ENCODE data around the gene PRC1.

Gene PRC1

GRCh38 chr15:90989040-90989768 lies 5.1 kb downstream of the PRC1 start:
- no peak for DNase-seq

DNA sequence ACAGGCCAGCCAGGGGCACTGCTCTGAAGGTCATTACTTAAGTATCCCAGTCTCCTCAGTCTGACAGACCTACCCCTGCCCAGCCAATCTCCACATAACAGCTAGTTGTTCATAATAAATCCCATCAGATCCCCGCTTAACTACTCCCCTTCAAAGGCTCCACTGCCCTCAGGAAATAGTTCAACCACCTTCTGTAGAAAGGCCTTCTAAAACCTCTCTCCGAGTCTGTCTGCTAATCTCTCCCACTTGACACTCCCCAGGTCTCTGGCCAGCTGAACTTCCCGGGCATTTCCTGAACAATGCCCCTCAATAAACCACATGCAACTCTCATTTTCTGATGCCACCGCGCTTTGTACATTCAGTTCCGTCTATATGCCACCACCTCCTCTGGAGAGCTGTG lies 6.0 kb downstream of the PRC1 start:
- DNase-seq, result no peak

DNA sequence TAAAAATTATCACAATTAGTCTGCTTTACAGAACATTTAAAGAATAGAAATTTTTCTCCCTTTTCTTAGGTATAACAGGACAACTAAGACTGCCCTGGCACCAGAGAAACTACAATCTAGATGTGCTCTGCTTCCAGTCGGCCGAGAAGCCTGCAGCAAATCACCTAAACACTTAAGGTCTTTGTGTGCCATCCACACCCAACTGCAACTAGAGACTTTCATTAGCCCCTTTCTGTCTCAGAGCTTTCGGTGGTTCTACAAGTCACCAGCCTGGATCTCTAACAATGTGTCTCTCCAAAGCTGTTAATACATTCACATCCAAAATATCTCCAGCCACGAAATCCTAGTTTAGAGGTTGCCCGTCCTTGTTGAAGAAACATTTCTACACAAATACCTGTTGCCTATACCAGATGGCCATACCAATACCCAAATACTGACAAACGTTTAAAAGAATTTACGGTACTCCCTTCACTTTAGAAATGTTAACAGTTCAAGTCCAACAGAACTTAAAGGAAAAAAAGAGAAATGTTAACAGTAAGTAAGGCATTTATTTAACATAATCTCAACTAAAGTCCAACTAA lies 6.7 kb downstream of the PRC1 start:
- peak; percentile 9 for DNase-seq

GRCh38 chr15:90986790-90987507 lies 7.4 kb downstream of the PRC1 start:
- no peak for DNase-seq

DNA sequence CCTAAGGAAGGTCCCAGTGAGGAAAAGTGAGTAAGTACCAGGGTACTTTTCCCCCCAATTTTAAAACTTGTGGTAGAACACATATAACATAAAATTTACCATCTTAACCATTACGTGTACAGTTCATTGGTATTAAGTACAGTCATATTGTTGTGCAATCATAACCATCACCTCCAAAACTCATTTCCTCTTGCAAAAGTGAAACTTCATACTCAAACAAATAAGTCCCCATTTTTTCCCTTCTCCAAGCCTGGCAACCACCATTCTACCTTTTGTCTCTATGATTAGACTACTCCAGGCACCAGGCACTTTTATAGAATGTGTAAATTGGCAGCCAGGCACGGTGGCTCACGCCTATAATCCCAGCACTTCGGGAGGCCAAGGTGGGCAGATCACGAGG lies 12.2 kb downstream of the PRC1 start:
- no peak for DNase-seq

- no peak for DNase-seq
Observed at GRCh38 chr15:90981681-90982080, 12.7 kb downstream of the PRC1 start.

- DNase-seq, result no peak
Observed at GRCh38 chr15:90979582-90979981, 14.8 kb downstream of the PRC1 start.

GRCh38 chr15:90974216-90974615 lies 20.1 kb downstream of the PRC1 start:
- no peak for DNase-seq

DNA sequence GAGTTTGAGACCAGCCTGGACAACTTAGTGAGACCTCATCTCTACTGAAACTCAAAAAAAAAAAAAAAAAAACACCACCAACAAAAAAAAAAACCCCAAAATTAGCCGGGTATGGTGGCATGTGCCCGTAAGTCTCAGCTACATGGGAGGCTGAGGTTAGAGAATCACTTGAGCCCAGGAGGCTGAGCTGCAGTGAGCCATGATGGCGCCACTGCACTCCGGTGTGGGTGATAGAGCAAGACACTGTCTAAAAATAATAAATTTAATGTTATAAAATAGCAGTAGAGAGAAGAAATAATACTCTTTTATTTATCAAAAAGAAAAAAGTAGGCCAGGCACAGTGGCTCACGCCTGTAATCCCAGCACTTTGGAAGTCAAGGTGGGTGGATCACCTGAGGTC lies 22.2 kb downstream of the PRC1 start:
- no peak for DNase-seq

DNA sequence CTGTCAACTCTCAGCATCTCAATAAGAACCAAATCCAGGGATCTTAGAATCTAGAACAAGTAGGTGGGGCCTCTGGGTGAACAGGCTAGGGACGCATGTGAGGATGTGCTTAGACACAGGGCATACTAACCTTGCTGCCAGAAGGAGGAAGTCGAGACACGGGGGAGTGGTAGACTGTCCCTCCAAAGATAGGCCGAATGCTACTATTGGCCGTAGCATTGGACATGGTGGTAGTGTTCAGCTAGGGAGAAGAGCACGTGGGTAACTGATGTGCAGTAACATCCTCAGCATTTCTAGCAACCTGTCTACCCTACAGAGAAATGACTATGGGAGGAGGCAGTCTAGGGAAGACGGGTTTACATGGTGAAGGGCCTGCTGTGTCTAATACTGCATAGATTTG lies 24.1 kb downstream of the PRC1 start:
- no peak for DNase-seq

GRCh38 chr15:90968434-90968833 lies 25.9 kb downstream of the PRC1 start:
- no peak for DNase-seq

GRCh38 chr15:90967206-90967605 lies 27.1 kb downstream of the PRC1 start:
- DNase-seq, result no peak

DNA sequence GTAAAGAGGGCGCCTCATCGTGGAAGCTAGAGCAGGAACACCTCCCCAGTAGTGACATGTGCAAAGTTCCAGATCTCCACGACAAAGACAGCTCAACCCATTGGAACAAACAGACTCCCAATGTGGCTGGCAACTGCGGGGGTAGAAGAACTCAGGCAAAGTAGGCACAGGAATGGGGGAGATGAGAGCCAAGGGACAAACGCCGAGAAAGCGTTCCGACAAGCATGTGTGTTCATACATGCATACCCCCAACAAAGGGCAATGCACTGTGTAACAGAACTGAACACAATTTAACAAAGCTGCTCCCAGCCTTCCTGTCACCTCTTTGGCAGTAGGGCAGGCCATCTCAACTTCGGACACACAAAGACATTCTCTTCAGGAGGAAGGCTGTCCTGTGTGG lies 28.1 kb downstream of the PRC1 start:
- DNase-seq, result no peak

GRCh38 chr15:90962021-90962420 lies 32.3 kb downstream of the PRC1 start:
- DNase-seq, result no peak

- no peak for DNase-seq
Observed at GRCh38 chr15:90960298-90961091, 33.8 kb downstream of the PRC1 start.

DNA sequence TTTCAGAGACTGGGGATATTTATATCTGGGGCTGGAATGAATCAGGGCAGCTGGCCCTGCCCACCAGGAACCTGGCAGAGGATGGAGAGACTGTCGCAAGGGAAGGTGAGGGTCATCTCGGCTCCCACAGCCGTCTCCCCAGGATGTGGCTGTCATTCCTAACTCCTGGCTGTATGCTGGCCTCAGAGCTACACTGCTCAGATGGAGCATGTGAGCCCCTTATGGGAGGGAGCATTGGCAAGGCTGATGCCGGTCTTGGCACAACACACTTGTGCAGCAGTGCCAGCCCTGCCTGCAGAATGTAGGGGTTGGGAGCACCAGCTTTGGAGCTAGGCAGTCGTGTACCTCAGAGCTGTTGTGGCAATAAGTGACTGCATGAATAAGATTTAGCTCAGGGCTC lies 34.4 kb downstream of the PRC1 start:
- DNase-seq, result no peak

- DNase-seq, result no peak
Observed at GRCh38 chr15:90959028-90959595, 35.2 kb downstream of the PRC1 start.

- no peak for DNase-seq
Observed at GRCh38 chr15:90957791-90958190, 36.5 kb downstream of the PRC1 start.

DNA sequence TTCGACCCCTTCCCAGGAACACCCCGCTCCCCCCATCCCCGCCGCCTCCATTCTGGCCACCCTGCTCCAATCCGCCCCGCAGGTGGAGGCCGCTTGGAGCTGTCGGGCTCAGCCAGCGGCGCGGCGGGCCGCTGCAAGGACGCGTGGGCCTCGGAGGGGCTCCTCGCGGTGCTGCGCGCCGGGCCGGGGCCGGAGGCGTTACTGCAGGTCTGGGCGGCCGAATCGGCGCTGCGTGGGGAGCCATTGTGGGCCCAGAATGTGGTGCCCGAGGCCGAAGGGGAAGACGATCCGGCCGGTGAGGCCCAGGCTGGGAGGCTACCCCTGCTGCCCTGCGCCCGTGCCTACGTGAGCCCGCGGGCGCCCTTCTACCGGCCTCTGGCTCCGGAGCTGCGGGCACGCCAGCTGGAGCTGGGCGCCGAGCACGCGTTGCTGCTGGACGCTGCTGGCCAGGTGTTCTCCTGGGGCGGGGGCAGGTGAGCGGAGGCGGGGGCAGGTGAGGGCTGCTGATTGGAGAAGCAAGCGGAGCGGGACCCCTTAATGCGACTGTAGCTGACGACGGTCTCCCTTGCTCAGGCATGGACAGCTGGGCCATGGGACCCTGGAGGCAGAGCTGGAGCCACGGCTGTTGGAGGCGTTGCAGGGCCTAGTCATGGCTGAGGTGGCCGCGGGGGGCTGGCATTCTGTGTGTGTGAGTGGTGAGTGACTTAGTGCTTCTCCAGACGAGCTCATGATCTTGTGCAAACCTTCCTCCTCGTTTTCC lies 37.1 kb downstream of the PRC1 start:
- no peak for DNase-seq

GRCh38 chr15:90956274-90957030 lies 37.9 kb downstream of the PRC1 start:
- DNase-seq, result no peak

GRCh38 chr15:90955624-90956273 lies 38.6 kb downstream of the PRC1 start:
- DNase-seq, result no peak
